Adrenal gland (tissue), 5 donors: Measurements from ENCODE around the gene ZMAT3.

Experiments
- POLR2A ChIP-seq, 2 donors: fragments of 450-650 bp; IDR thresholded peaks; one replicate each; pipeline ENCODE4 v1.6.1; 2017; ENCODE audit warnings: antibody characterized with exemption in 2 of 2, mild to moderate bottlenecking in 2 of 2, moderate library complexity in 1 of 2
- TF ChIP-seq, protein P1 (sequence below), 6 experiments: fragments of 450-650 bp in 4 of 6; fragments of 200-600 bp in 2 of 6; sonication (generic) in 1 of 6; IDR thresholded peaks; 1 replicate in 5 of 6; 2 replicates in 1 of 6; pipeline versions ENCODE4 v1.5.1 to v1.8.0; 2016 to 2021; ENCODE audit warnings: antibody characterized with exemption in 6 of 6, mild to moderate bottlenecking in 2 of 6, moderate library complexity in 1 of 6
- donor health status: DM: no; HTN: no; CAD: no.

DNA sequence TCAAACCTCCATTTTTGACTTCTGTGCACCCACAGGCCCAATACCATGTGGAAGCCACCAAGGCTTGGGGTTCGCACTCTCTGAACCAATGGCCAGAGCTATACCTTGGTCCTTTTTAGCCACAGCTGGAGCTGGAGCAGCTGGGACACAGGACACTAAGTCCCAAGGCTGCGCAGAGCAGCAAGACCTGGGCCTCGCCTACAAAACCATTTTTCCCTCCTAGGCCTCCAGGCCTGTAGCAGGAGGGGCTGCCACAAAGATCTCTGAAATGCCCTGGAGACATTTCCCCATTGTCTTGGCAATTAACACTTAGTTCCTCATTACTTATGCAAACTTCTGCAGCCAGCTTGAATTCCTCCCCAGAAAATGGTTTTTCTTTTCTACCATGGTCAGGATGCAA, 81.3 kb downstream of the ZMAT3 start:
- no peak for TF ChIP-seq POLR2A (IDR thresholded peaks at IDR 0.05)
- TF ChIP-seq, protein P1, sequence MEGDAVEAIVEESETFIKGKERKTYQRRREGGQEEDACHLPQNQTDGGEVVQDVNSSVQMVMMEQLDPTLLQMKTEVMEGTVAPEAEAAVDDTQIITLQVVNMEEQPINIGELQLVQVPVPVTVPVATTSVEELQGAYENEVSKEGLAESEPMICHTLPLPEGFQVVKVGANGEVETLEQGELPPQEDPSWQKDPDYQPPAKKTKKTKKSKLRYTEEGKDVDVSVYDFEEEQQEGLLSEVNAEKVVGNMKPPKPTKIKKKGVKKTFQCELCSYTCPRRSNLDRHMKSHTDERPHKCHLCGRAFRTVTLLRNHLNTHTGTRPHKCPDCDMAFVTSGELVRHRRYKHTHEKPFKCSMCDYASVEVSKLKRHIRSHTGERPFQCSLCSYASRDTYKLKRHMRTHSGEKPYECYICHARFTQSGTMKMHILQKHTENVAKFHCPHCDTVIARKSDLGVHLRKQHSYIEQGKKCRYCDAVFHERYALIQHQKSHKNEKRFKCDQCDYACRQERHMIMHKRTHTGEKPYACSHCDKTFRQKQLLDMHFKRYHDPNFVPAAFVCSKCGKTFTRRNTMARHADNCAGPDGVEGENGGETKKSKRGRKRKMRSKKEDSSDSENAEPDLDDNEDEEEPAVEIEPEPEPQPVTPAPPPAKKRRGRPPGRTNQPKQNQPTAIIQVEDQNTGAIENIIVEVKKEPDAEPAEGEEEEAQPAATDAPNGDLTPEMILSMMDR (IDR thresholded peaks at IDR 0.05): no peak
